ENCODE measurements around the gene POU2AF1.

DNA sequence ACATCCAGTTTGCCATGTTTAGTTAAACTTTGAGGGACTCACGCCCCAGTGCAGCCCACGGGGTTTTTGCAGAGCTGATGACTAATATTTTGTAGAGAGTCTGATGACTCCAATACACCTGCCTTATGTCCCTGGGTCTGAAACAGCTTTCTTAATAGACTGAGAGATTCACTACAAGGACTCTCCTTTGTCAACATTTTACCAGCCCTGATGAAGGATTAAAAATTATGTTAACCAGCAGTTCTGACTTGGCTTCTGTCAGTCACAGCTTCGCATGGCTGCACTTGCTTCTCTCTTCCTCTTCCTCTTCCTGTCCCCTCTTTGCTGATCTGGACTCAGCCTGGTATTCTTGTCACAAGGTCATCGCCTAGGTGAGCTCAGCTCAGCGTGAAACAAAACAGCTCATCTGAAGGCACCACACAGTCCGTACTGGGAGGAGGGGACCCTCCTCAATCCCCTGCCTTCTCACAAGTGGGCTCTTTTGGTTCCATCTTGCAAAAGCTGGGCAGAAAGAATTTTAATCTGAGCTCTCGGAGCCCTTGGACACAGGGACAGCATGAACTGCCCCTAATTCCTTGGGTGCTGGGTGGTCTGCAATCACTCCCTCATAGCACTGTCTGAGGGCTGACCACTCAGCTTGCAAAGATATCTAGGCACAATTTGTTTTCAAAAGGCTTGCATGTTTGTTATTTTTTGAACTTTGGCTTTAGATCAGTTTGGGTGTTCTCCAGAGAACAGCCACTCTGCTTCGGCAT is 38.1 kb upstream of the POU2AF1 start:
- TF ChIP-seq POLR2AphosphoS5 (IDR thresholded peaks at IDR 0.05; ENCODE audit: borderline replicate concordance, low read depth, low read length) (no peak), EZH2 (IDR thresholded peaks at IDR 0.05) (no peak)
